ENCODE data around the gene CRYBG1. TPM values are rescaled to one million over a fixed set of nuclear protein-coding genes. Genes with fewer than 3 reads are reported as not detected.

The CRYBG1 gene
- total RNA-seq, 1 donor from 2014 or later: 3.9 TPM

- no peaks in the 10 kb centered on the region for H3K9me3 Mint-ChIP-seq (ENCODE audit: low read depth)
- H3K27ac Mint-ChIP-seq (ENCODE audit: unreplicated experiment): peak overlapping the region; percentile 72
- no peak for DNase-seq (ENCODE audit: low spot score)
- peaks cover 3% of the 10 kb centered on the region for H3K36me3 Mint-ChIP-seq (ENCODE audit: low read depth)
- H3K4me1 Mint-ChIP-seq (ENCODE audit: low read depth): peaks cover 28% of the 10 kb centered on the region
- H3K27me3 Mint-ChIP-seq (ENCODE audit: low read depth): no peaks in the 10 kb centered on the region
- no peak overlapping the region for H3K4me3 Mint-ChIP-seq (ENCODE audit: unreplicated experiment)
- TF ChIP-seq CTCF (IDR thresholded peaks at IDR 0.05): no peak
Observed at GRCh38 chr6:106528521-106528920, 168.0 kb downstream of the CRYBG1 start.

GRCh38 chr6:106529438-106529837 is 168.9 kb downstream of the CRYBG1 start:
- H3K4me3 Mint-ChIP-seq (ENCODE audit: unreplicated experiment): no peak overlapping the region
- H3K36me3 Mint-ChIP-seq (ENCODE audit: low read depth): peaks cover 3% of the 10 kb centered on the region
- no peak overlapping the region for H3K27ac Mint-ChIP-seq (ENCODE audit: unreplicated experiment)
- H3K9me3 Mint-ChIP-seq (ENCODE audit: low read depth): no peaks in the 10 kb centered on the region
- H3K4me1 Mint-ChIP-seq (ENCODE audit: low read depth): peaks cover 32% of the 10 kb centered on the region
- DNase-seq (ENCODE audit: low spot score): no peak
- no peak for TF ChIP-seq CTCF (IDR thresholded peaks at IDR 0.05)
- no peaks in the 10 kb centered on the region for H3K27me3 Mint-ChIP-seq (ENCODE audit: low read depth)

DNA sequence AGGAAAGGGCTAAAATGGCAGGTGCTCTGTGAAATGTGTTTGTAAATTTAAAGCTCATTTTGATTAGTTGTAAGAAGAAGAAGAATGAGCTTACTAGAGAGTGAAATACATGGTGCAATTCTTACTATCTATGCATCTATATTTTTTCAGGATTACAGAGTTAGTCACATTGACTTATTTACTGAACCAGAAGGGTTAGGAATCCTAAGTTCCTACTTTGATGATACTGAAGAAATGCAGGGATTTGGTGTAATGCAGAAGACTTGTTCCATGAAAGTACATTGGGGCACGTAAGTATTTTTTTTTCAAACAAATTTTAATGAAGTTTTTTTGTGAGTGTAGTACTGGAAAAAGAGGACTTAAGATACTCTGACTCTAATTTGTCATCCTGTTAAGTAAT is 169.5 kb downstream of the CRYBG1 start:
- peaks cover 3% of the 10 kb centered on the region for H3K36me3 Mint-ChIP-seq (ENCODE audit: low read depth)
- H3K4me1 Mint-ChIP-seq (ENCODE audit: low read depth): peaks cover 35% of the 10 kb centered on the region
- TF ChIP-seq CTCF (IDR thresholded peaks at IDR 0.05): no peak
- H3K4me3 Mint-ChIP-seq (ENCODE audit: unreplicated experiment): no peak overlapping the region
- no peaks in the 10 kb centered on the region for H3K9me3 Mint-ChIP-seq (ENCODE audit: low read depth)
- no peaks in the 10 kb centered on the region for H3K27me3 Mint-ChIP-seq (ENCODE audit: low read depth)
- no peak overlapping the region for H3K27ac Mint-ChIP-seq (ENCODE audit: unreplicated experiment)
- DNase-seq (ENCODE audit: low spot score): no peak

DNA sequence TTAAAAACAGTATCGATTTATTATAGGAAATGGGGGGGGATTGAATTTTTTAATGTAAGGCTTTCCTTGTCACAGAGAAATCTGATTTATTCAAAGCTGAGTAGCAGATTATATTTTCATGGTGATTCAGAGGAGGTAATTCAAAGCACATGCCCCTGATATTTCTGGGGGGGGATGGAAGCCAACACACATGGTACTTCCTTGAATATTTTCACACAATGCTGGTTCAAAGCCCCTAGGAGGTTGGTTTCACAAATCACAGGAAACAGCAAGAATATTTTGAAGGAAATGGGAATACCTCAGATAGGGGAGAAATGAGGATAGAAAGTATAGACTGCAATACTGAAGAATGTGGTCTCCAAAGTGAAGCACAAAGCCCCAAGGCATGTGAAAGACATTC is 170.0 kb downstream of the CRYBG1 start:
- no peak for TF ChIP-seq CTCF (IDR thresholded peaks at IDR 0.05)
- no peaks in the 10 kb centered on the region for H3K27me3 Mint-ChIP-seq (ENCODE audit: low read depth)
- H3K4me3 Mint-ChIP-seq (ENCODE audit: unreplicated experiment): no peak overlapping the region
- no peak for DNase-seq (ENCODE audit: low spot score)
- H3K9me3 Mint-ChIP-seq (ENCODE audit: low read depth): no peaks in the 10 kb centered on the region
- peaks cover 3% of the 10 kb centered on the region for H3K36me3 Mint-ChIP-seq (ENCODE audit: low read depth)
- peaks cover 31% of the 10 kb centered on the region for H3K4me1 Mint-ChIP-seq (ENCODE audit: low read depth)
- H3K27ac Mint-ChIP-seq (ENCODE audit: unreplicated experiment): no peak overlapping the region

DNA sequence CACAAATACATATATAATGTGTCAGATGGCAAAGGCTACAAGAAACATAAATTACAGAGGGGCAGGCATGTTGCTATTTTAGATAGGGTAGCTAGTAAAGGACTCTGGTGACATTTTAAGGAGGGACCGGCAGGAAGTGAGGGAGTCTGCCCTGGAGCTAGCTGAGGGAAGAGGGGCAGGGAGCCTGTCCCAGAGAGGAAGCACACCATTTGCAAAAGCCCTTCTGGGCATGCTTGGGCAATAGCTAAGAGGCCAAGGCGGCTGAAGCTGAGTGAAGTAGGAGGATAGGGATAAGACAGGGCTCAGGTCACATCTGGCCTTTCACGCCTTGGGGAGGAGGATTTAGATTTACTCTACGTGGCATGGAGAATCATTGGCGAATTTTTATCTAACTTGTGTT is 172.5 kb downstream of the CRYBG1 start:
- no peak for DNase-seq (ENCODE audit: low spot score)
- TF ChIP-seq CTCF (IDR thresholded peaks at IDR 0.05): no peak
- Mint-ChIP-seq H3K4me1 (ENCODE audit: low read depth) (peaks cover 21% of the 10 kb centered on the region), H3K27ac (ENCODE audit: unreplicated experiment) (no peak overlapping the region), H3K27me3 (ENCODE audit: low read depth) (no peaks in the 10 kb centered on the region), H3K9me3 (ENCODE audit: low read depth) (no peaks in the 10 kb centered on the region), H3K4me3 (ENCODE audit: unreplicated experiment) (no peak overlapping the region), H3K36me3 (ENCODE audit: low read depth) (peaks cover 3% of the 10 kb centered on the region)
